DMS114 treated with DMSO at 0.1 percent for 48 hours (cell line): ENCODE results near the gene TARS3.

ENCODE experiments used
- DNase-seq: peaks from one replicate; lab custom pipeline; 2025; ENCODE audit not compliant: unreplicated experiment; lab: John Stamatoyannopoulos, UW

The TARS3 gene

GRCh38 chr15:101625980-101626379, 98.3 kb downstream of the TARS3 start:
- DNase-seq, result no peak

GRCh38 chr15:101625184-101625583, 99.1 kb downstream of the TARS3 start:
- DNase-seq, result no peak

- DNase-seq, result no peak
Measured at GRCh38 chr15:101623367-101624304, 100.6 kb downstream of the TARS3 start.

GRCh38 chr15:101621961-101622360, 102.3 kb downstream of the TARS3 start:
- DNase-seq, result no peak

GRCh38 chr15:101620671-101621070, 103.6 kb downstream of the TARS3 start:
- no peak for DNase-seq

- DNase-seq, result no peak
Measured at GRCh38 chr15:101619615-101619865, 104.7 kb downstream of the TARS3 start.

- DNase-seq, result no peak
Measured at GRCh38 chr15:101618851-101619614, 105.2 kb downstream of the TARS3 start.

- DNase-seq, result no peak
Measured at GRCh38 chr15:101618076-101618475, 106.2 kb downstream of the TARS3 start.

GRCh38 chr15:101617390-101617965, 106.8 kb downstream of the TARS3 start:
- no peak for DNase-seq

- no peak for DNase-seq
Measured at GRCh38 chr15:101615986-101616848, 108.1 kb downstream of the TARS3 start.

GRCh38 chr15:101615414-101615985, 108.8 kb downstream of the TARS3 start:
- no peak for DNase-seq

GRCh38 chr15:101614761-101615160, 109.5 kb downstream of the TARS3 start:
- no peak for DNase-seq

GRCh38 chr15:101614001-101614585, 110.2 kb downstream of the TARS3 start:
- no peak for DNase-seq

GRCh38 chr15:101613130-101614000, 110.9 kb downstream of the TARS3 start:
- no peak for DNase-seq

- DNase-seq, result no peak
Measured at GRCh38 chr15:101612676-101613075, 111.6 kb downstream of the TARS3 start.

GRCh38 chr15:101611580-101612299, 112.5 kb downstream of the TARS3 start:
- DNase-seq, result no peak

- DNase-seq, result no peak
Measured at GRCh38 chr15:101611007-101611406, 113.3 kb downstream of the TARS3 start.

- DNase-seq, result no peak
Measured at GRCh38 chr15:101610611-101611000, 113.7 kb downstream of the TARS3 start.
